DOHH2 (cell line): ENCODE data around the gene ACOT11.

Experiments used
- CTCF ChIP-seq: fragments of 200-600 bp; sonication (generic); IDR thresholded peaks from one replicate; pipeline ENCODE4 v1.5.1; 2014; ENCODE audit warnings: antibody characterized with exemption, mild to moderate bottlenecking, low read depth, low read length; ENCODE audit not compliant: poor library complexity, severe bottlenecking
- EZH2phosphoT487 ChIP-seq: fragments of 200-600 bp; sonication (generic); IDR thresholded peaks from 2 replicates; pipeline ENCODE4 v1.6.1; 2017; ENCODE audit warnings: borderline replicate concordance, mild to moderate bottlenecking, antibody characterized with exemption, low read length, moderate library complexity, mixed read lengths

- TF ChIP-seq CTCF (no peak), EZH2phosphoT487 (no peak)
Observed at GRCh38 chr1:54611621-54612020, 63.6 kb downstream of the ACOT11 start.
